NOMO-1 (cell line): ENCODE results near the gene KNSTRN.

Source experiments
- DNase-seq, 2 experiments: peaks; one replicate each; lab custom pipeline; 2025; ENCODE audit not compliant: unreplicated experiment in 2 of 2; lab: John Stamatoyannopoulos, UW

The KNSTRN gene

GRCh38 chr15:40345867-40346578 is 36.5 kb upstream of the KNSTRN start:
- no peak for DNase-seq

- DNase-seq, result no peak
Observed at GRCh38 chr15:40346579-40347558, 35.7 kb upstream of the KNSTRN start.

- no peak for DNase-seq
Observed at GRCh38 chr15:40347559-40348473, 34.7 kb upstream of the KNSTRN start.

- DNase-seq, result no peak
Observed at GRCh38 chr15:40348474-40348870, 34.0 kb upstream of the KNSTRN start.

DNA sequence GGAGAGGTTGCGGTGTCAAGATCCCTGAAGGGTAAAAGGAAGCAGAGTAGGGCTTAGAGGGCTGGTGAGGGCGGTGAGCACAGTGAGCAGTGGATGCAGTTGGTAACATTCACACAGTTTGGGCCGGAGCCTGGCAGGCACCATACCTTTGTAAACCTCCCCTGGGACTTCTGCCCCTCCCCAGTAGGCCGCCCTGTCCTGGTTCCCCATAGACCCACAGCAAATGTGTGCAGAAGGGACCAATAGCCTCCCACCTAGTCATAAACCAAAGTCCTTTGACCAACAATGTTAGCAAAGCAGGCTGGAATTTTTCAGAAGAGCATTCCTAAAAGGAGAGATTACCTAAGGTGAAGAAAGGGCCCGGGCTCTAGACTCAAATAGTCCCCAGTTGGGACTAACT is 33.4 kb upstream of the KNSTRN start:
- no peak for DNase-seq

GRCh38 chr15:40352281-40352901 is 30.1 kb upstream of the KNSTRN start:
- DNase-seq, result no peak

GRCh38 chr15:40353697-40354096 is 28.8 kb upstream of the KNSTRN start:
- no peak for DNase-seq

DNA sequence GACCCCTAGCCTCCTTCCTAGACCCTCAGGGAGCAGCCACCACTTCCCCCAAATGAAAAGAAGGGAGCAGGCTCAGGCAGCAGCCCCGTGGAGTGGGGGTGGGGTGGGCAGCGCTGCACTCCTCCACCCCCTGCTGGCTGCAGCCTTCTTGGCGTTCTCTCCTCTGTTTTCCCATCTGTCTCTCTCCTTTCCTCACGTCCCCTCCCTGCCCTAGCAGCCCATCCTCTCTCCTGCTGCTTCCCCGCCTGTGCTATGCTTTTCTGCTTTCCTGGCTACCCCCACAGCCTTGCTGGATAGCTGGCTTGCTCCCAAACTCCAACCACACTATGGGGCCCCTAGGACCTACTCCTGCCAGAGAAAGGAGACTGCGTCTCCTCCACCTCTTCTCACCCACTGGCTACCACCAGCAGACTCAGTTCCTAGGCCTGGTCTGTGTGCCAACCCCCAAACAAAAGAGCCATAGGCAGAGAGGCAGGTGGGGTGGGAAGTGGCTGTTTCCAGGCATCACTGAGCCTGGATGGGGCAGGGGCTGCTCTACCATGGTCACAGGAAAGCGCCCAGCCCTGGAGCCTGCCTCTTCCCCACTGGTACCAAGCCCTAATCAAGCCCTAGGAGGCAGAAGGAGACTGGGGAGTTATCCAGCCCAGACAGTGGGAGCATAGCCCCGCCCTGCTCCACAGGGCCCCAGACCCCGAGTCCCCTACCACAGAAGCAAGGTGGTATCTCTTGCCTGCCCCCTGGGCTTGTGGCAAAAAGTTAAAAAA is 27.9 kb upstream of the KNSTRN start:
- peak in 1 of 2 experiments; percentile 30 for DNase-seq

DNA sequence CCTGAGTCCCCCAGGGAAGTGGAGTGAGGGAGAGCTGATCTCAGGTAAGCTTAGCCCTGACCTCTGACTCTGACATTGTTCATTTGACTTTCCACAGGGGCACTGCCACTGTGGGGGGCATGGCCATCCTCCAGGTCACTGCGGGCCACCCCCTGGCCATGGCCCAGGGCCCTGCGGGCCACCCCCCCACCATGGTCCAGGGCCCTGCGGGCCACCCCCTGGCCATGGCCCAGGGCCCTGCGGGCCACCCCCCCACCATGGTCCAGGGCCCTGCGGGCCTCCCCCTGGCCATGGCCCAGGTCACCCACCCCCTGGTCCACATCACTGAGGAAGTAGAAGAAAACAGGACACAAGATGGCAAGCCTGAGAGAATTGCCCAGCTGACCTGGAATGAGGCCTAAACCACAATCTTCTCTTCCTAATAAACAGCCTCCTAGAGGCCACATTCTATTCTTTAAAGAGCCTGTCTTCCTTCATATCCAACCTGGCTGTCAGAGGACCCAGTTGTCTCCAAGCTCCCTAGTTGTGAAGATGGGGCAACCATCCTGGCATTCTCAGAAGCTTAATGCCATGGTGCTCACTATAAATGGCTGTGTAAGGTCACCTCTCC is 26.4 kb upstream of the KNSTRN start:
- no peak for DNase-seq

GRCh38 chr15:40357246-40357645 is 25.3 kb upstream of the KNSTRN start:
- DNase-seq, result no peak

DNA sequence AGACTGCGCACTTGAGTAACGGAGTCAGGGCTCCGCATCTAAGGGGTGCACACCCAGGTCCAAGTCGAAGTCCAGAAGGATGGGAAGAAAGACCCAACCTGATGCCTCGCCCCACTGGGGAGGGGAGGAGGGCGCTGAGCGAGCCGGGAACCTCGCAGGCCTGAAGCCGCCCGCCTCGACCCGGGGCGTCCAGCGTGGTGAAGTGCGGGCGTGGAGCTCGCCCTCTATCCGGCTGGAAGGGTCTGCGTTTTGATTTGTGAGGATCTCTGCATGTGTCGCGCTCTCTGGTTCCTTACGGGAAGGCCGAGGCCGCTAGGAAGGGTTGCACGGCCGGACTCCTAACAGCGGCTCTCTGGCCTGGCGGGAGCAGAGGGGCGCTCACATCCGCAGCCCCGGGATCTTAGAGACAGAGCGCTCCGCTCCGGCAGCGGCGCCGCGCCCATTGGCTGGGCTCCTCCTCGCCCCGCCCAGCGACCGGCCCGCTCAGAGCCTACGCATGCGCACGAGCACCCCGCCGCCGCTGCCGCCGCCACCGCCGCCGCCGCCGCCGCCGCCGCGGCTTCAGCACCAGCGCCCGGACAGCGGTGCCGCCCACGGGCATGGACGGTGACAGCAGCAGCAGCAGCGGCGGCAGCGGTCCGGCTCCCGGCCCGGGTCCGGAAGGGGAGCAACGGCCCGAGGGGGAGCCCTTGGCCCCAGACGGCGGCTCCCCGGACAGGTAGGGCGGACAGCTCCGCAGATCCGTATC is 24.6 kb upstream of the KNSTRN start, which contains the start of gene DISP2:
DISP2 (plus strand) TSS at position 497 of the 748 bp plus-strand sequence; CDS start at position 600, 103 bp downstream.
- DNase-seq, result peak; percentile 76 to 80

- DNase-seq, result peak in 1 of 2 experiments; percentile 32
Observed at GRCh38 chr15:40358471-40359353, 23.8 kb upstream of the KNSTRN start.

DNA sequence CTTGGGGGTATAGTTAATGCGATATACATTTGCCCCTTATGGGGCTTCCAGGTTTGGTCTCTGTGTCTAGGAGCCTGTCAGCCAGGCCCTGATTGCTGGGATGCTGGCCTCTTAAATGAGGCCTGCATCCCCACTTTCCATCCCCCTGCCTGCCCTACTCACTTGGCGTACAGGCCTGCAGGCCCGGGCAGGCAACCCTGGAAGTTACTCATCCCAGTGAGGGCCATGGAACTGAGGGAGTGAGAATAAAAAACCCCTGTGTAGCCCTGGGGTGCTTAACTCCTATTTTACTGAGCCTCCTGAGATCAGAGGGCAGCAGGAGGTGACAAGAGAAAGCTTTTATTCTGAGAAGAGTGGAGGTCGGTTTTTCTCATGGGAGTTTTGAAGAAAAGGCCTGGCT is 22.5 kb upstream of the KNSTRN start:
- no peak for DNase-seq

- no peak for DNase-seq
Observed at GRCh38 chr15:40361640-40362039, 20.9 kb upstream of the KNSTRN start.

DNA sequence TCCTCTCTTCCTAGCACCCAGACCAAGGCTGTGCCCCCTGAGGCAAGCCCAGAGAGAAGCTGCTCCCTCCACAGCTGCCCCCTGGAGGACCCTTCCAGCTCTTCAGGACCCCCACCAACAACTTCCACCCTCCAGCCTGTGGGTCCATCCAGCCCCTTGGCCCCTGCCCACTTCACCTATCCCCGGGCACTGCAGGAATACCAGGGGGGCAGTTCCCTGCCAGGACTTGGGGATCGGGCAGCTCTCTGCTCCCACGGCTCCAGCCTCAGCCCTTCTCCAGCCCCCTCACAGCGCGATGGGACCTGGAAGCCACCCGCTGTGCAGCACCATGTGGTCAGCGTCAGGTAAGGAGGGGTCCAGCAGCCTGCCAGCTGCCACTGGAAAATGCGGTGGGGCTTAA is 18.9 kb upstream of the KNSTRN start:
- DNase-seq, result no peak

GRCh38 chr15:40364251-40364650 is 18.3 kb upstream of the KNSTRN start:
- DNase-seq, result no peak

- DNase-seq, result no peak
Observed at GRCh38 chr15:40365016-40365415, 17.5 kb upstream of the KNSTRN start.
